ENCODE measurements around the gene TTBK1. TPM values are rescaled to one million over a fixed set of nuclear protein-coding genes. Genes with fewer than 3 reads are reported as not detected.

Gene TTBK1
- polyA plus RNA-seq, 2 of the 4 experiments (the other 2 are of a cell fraction) = 0.04 TPM; not detected in 1

- POLR2A ChIA-PET = no interaction called here
- no peak for ATAC-seq
These were observed 53.7 kb downstream of the TTBK1 start for GRCh38 chr6:43296780-43297497.

DNA sequence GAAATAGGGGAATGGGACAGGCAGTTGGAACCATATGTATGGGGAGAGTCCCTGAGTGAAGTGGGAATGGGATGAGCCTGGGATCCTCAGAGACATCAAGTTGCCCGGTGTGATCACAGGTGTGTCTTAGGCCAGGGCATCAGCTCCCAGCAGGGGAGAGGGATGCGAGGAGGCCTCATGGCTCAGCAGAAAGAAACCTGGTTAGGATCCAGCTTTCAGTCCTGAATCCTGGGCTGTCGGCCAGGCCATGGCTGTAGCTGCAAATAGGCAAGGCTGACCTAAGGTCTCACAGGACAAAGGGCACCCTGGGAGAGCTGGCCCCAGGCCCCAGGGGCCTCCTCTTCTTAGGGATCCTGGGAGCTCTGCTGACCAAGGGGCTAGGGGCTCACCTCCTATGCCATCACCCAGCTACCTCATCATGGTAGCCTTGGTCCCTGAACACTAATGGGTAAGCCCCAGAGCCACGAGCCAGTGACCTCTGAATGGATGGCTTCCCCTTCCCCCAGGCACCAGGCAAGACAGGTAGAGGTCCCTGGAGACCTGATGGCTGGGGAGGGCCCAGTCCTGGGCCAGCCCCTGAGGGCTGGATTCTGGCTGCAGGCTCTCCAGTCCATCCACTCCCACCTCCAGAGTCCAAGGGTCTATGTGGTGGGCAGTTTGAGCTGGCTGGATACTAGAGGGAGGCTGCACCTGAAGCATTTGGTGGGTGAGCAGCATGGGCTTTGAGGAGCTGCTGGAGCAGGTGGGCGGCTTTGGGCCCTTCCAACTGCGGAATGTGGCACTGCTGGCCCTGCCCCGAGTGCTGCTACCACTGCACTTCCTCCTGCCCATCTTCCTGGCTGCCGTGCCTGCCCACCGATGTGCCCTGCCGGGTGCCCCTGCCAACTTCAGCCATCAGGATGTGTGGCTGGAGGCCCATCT is 54.6 kb downstream of the TTBK1 start, which contains the start of gene SLC22A7:
TSS of gene SLC22A7 (plus strand) at position 617 of the 921 bp plus-strand sequence. CDS start at position 716, 99 bp downstream.
- POLR2A ChIA-PET = no interaction called here
- CTCF ChIA-PET = interaction anchor here (1.3 to 2.9 kb wide), 3 partner anchors 10 to 118 kb away, joined by 6 to 18 read pairs (median 18); partner anchors contain the start of gene CRIP3

More at GRCh38 chr6:43296780-43297497, 53.7 kb downstream of the TTBK1 start:
- DNase-seq (ENCODE audit: low read depth in 1 of 2, low spot score in 1 of 2) = no peak
- CTCF ChIA-PET = interaction anchor here (0.8 to 2.8 kb wide), 7 partner anchors 9 to 117 kb away, joined by 3 to 18 read pairs (median 3); partner anchors contain the start of genes CRIP3 and DNPH1
- Histone ChIP-seq H3K4me1 (0 out of 3 replicates have a peak, but pooled peaks cover 3% of the 10 kb centered on the region), H3K4me2 (no peak overlapping the region), H3K9me3 (no peaks in the 10 kb centered on the region), H3K27ac (no peak overlapping the region), H3K4me3 (no peak overlapping the region)
- FAIRE-seq = no peak
- WGBS (ENCODE audit: missing lambda C conversion rate) = 62% methylated on average over 5 of the region's 5 CpGs
- TF ChIP-seq CHD4 (IDR thresholded peaks at IDR 0.05; ENCODE audit: borderline replicate concordance) (no peak), NFE2L2 (conservative IDR thresholded peaks at IDR 0.05; ENCODE audit: low read length) (0 out of 2 replicates have a peak, but pooled peaks have one; percentile 7)

GRCh38 chr6:43298565-43299337 is 55.5 kb downstream of the TTBK1 start:
- Histone ChIP-seq H3K9me3 (no peaks in the 10 kb centered on the region), H3K4me3 (no peak overlapping the region), H3K4me1 (0 out of 3 replicates have a peak, but pooled peaks cover 3% of the 10 kb centered on the region), H3K27ac (no peak overlapping the region), H3K4me2 (no peak overlapping the region)
- no peak for ATAC-seq
- CTCF ChIA-PET = interaction anchor here (2.9 kb wide), 1 partner anchor 10 kb away, joined by 18 read pairs; the partner anchor contains the start of gene CRIP3
- POLR2A ChIA-PET = no interaction called here
- no peak for DNase-seq (ENCODE audit: low read depth in 1 of 2, low spot score in 1 of 2)
- FAIRE-seq = no peak
- 54% methylated on average over 9 of the region's 12 CpGs for whole genome bisulfite sequencing (ENCODE audit: missing lambda C conversion rate)
- no peak for TF ChIP-seq FOSL2 (IDR thresholded peaks at IDR 0.05)
- TF ChIP-seq FOSL2 (CRISPR knock-in tag; IDR thresholded peaks at IDR 0.05) = no peak
- no peak for TF ChIP-seq JUN (IDR thresholded peaks at IDR 0.05)
- no peak for TF ChIP-seq NR3C1 (IDR thresholded peaks at IDR 0.05)
- TF ChIP-seq JUNB (IDR thresholded peaks at IDR 0.05) = no peak
- no peak for TF ChIP-seq RARB (CRISPR knock-in tag; IDR thresholded peaks at IDR 0.05)
- TF ChIP-seq, protein P1, sequence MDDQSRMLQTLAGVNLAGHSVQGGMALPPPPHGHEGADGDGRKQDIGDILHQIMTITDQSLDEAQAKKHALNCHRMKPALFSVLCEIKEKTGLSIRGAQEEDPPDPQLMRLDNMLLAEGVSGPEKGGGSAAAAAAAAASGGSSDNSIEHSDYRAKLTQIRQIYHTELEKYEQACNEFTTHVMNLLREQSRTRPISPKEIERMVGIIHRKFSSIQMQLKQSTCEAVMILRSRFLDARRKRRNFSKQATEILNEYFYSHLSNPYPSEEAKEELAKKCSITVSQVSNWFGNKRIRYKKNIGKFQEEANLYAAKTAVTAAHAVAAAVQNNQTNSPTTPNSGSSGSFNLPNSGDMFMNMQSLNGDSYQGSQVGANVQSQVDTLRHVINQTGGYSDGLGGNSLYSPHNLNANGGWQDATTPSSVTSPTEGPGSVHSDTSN (IDR thresholded peaks at IDR 0.05) = no peak
- TF ChIP-seq, protein P2, sequence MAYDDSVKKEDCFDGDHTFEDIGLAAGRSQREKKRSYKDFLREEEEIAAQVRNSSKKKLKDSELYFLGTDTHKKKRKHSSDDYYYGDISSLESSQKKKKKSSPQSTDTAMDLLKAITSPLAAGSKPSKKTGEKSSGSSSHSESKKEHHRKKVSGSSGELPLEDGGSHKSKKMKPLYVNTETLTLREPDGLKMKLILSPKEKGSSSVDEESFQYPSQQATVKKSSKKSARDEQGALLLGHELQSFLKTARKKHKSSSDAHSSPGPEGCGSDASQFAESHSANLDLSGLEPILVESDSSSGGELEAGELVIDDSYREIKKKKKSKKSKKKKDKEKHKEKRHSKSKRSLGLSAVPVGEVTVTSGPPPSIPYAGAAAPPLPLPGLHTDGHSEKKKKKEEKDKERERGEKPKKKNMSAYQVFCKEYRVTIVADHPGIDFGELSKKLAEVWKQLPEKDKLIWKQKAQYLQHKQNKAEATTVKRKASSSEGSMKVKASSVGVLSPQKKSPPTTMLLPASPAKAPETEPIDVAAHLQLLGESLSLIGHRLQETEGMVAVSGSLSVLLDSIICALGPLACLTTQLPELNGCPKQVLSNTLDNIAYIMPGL (CRISPR knock-in tag; IDR thresholded peaks at IDR 0.05; ENCODE audit: borderline replicate concordance) = no peak
- no peak for TF ChIP-seq HOXA7 (CRISPR knock-in tag; IDR thresholded peaks at IDR 0.05)
- no peak for TF ChIP-seq TFCP2L1 (CRISPR knock-in tag; IDR thresholded peaks at IDR 0.05)
- TF ChIP-seq BCL3 (IDR thresholded peaks at IDR 0.05) = no peak
- TF ChIP-seq SMC3 (IDR thresholded peaks at IDR 0.05) = no peak
- TF ChIP-seq HOXB5 (CRISPR knock-in tag; IDR thresholded peaks at IDR 0.05) = no peak
- no peak for TF ChIP-seq CBX2 (IDR thresholded peaks at IDR 0.05; ENCODE audit: borderline replicate concordance, low read depth)

More for the DNA sequence above, 54.6 kb downstream of the TTBK1 start, which contains the start of gene SLC22A7:
- no peak within 1 kb of the TSS for H3K27ac ChIP-seq
- H3K9me3 ChIP-seq = no peaks in the 10 kb centered on the region
- 0 out of 3 replicates have a peak, but pooled peaks cover 3% of the 10 kb centered on the region for H3K4me1 ChIP-seq
- DNase-seq (ENCODE audit: low read depth in 1 of 2, low spot score in 1 of 2) (no peak), FAIRE-seq (no peak), ATAC-seq (no peak)
- TF ChIP-seq USF2 (IDR thresholded peaks at IDR 0.05) (no peak), MYC (IDR thresholded peaks at IDR 0.05; ENCODE audit: borderline replicate concordance, low read length) (no peak), E2F6 (IDR thresholded peaks at IDR 0.05; ENCODE audit: borderline replicate concordance, low read depth) (no peak), FOSB (CRISPR knock-in tag; IDR thresholded peaks at IDR 0.05) (no peak), HOXA7 (CRISPR knock-in tag; IDR thresholded peaks at IDR 0.05) (no peak), RFX5 (IDR thresholded peaks at IDR 0.05) (no peak), CEBPB (IDR thresholded peaks at IDR 0.05) (no peak), TFCP2L1 (CRISPR knock-in tag; IDR thresholded peaks at IDR 0.05) (no peak), HOXB13 (CRISPR knock-in tag; IDR thresholded peaks at IDR 0.05; ENCODE audit: low read depth) (no peak), NPAS2 (CRISPR knock-in tag; IDR thresholded peaks at IDR 0.05; ENCODE audit: borderline replicate concordance) (no peak), RAD21 (conservative IDR thresholded peaks at IDR 0.05 in 1 of 2, IDR thresholded peaks at IDR 0.05 in 1 of 2) (no peak), EHMT2 (IDR thresholded peaks at IDR 0.05; ENCODE audit: low read depth) (no peak), EP300 (IDR thresholded peaks at IDR 0.05) (no peak), SREBF2 (IDR thresholded peaks at IDR 0.05) (no peak)
- H3K4me2 ChIP-seq = no peak within 1 kb of the TSS
- H3K4me3 ChIP-seq = no peak within 1 kb of the TSS
- WGBS (ENCODE audit: missing lambda C conversion rate) = 91% methylated on average over 6 of the region's 10 CpGs

Measured in A549 (cell line).